Heart left ventricle (tissue), 16 donors: Measurements from ENCODE around the gene SLC7A6. TPM values are rescaled to one million over a fixed set of nuclear protein-coding genes. Genes with fewer than 3 reads are reported as not detected.

Source experiments
- ATAC-seq, 4 donors: fragments of 200-7000 bp; cut with Tn5 transposase; one replicate each; pipeline ENCODE4 v1.9.1; 2020 to 2022; ENCODE audit warnings: moderate library complexity in 4 of 4, mild to moderate bottlenecking in 3 of 4, moderate number of reproducible peaks in 1 of 4
- DNase-seq, 5 donors: peaks; one replicate each; pipeline ENCODE4 v3.0.0-alpha.2; 2020
- H3K27ac ChIP-seq, 12 donors: fragments of 200-600 bp; sonication (generic) in 4 of 12; one replicate each; pipeline versions ENCODE4 v1.5.0 to v1.8.0; 2016 to 2022; ENCODE audit warnings: mild to moderate bottlenecking in 2 of 12
- H3K27me3 ChIP-seq, 9 donors: fragments of 200-600 bp; sonication (generic) in 2 of 9; one replicate each; pipeline versions ENCODE4 v1.5.1 to v1.8.0; 2016 to 2022; ENCODE audit warnings: mild to moderate bottlenecking in 3 of 9
- H3K36me3 ChIP-seq, 9 donors: fragments of 200-600 bp; sonication (generic) in 2 of 9; one replicate each; pipeline versions ENCODE4 v1.5.0 to v1.8.0; 2018 to 2022; ENCODE audit warnings: mild to moderate bottlenecking in 2 of 9
- H3K4me1 ChIP-seq, 12 donors: fragments of 200-600 bp; sonication (generic) in 4 of 12; one replicate each; pipeline versions ENCODE4 v1.5.0 to v1.8.0; 2016 to 2022; ENCODE audit warnings: mild to moderate bottlenecking in 3 of 12
- H3K4me3 ChIP-seq, 12 donors: fragments of 200-600 bp; sonication (generic) in 4 of 12; one replicate each; pipeline versions ENCODE4 v1.5.0 to v1.8.0; 2017 to 2022; ENCODE audit warnings: mild to moderate bottlenecking in 9 of 12, moderate library complexity in 4 of 12
- H3K9me3 ChIP-seq, 12 donors: fragments of 200-600 bp; sonication (generic) in 4 of 12; one replicate each; pipeline versions ENCODE4 v1.5.0 to v1.8.0; 2016 to 2022; ENCODE audit warnings: mild to moderate bottlenecking in 1 of 12
- CTCF ChIP-seq, 12 donors: fragments of 200-600 bp; sonication (generic) in 4 of 12; IDR thresholded peaks; one replicate each; pipeline versions ENCODE4 v1.5.0 to v1.8.0; 2018 to 2022; ENCODE audit warnings: antibody characterized with exemption in 12 of 12, mild to moderate bottlenecking in 5 of 12
- POLR2A ChIP-seq, 2 donors: fragments of 450-650 bp; IDR thresholded peaks; one replicate each; pipeline ENCODE4 v1.6.1; 2017; ENCODE audit warnings: antibody characterized with exemption in 2 of 2, mild to moderate bottlenecking in 2 of 2, moderate library complexity in 2 of 2
- WGBS, 4 donors: extraction: QIAGEN DNeasy Blood & Tissue Kit in 2 of 4; methylation state at CpG; one replicate each; pipeline versions ENCODE4 v1.1.5 to v1.1.7; 2013 to 2018; 5-methylcytosine and 5-hydroxymethylcytosine counted together
- intact Hi-C, 10 donors: fragments of 100-400 bp; cut with DNase I; formaldehyde crosslinking; loops; one replicate each; pipeline versions ENCODE4 v1.11.1 to v1.14.2; 2022
- polyA plus RNA-seq, 2 donors: library from polyadenylated mRNA; stranded (reverse); fragments of 200-250 nt; gene quantifications; one replicate each; pipeline ENCODE4 v1.2.3, GENCODE V29; 2013
- total RNA-seq, 9 donors: library from RNA; depleted of rRNA in 2 of 9; stranded (reverse); fragments of >200 nt in 2 of 9; fragmentation: NEBNext Ultra II Directional in 3 of 9; extraction: Animal tissue kit (Norgen Biotek cat#: 25700) in 3 of 9; gene quantifications; one replicate each; pipeline versions ENCODE4 v1.1.0 to v1.2.4, GENCODE V29; 2016 to 2023
- donor health status: ischemic (EF 13 %, LVEDD 7.1; RV severe dilation, severe dysfunction).
- donor health status: healthy with polysubstance abuse.
- donor health status: DM: no; HTN: yes; CAD: no.
- donor health status: DM: no; HTN: no; CAD: no.
- donor health status: ischemic (EF 25% LVEDD 6.9; RV normal size, moderate dysfunction).
- donor health status: ischemic (EF 25% LVEDD 5.7; RV mildly dilated, moderate dysfunction).
- donor health status: healthy.
- donor health status: DM: yes; HTN: yes; CAD: no.
- donor health status: ischemic (EF 35%, LVEDD 5.7; RV mildly dilated, moderate dysfunction).
- donor health status: nonischemic (EF 11% LVEDD 7.7; RV severe dilation, severe dysfunction).
- donor health status: DM: yes; HTN: yes; CAD: no.
- donor health status: PGD.
- donor health status: ischemic (EF 29% LVEDD 5.4; RV normal size, mild dysfunction).
- donor health status: nonischemic (EF 23%, LVEDD 6.1; RV moderate dilation, normal function).

Gene SLC7A6
- total and polyA plus RNA-seq, 11 donors, result 32.7 to 76.0 (median 45.6) TPM

GRCh38 chr16:68255712-68256111 is 8.6 kb upstream of the SLC7A6 start:
- TF ChIP-seq POLR2A (IDR thresholded peaks at IDR 0.05), result no peak
- TF ChIP-seq CTCF (IDR thresholded peaks at IDR 0.05), result no peak
- H3K4me1 ChIP-seq, result peaks cover 4 to 82% (median 36%) of the 10 kb centered on the region in 12 donors
- 88 to 92% (median 91%) methylated on average over 14 to 18 of the region's 18 CpGs for WGBS, 4 donors

GRCh38 chr16:68257251-68257905 is 6.9 kb upstream of the SLC7A6 start:
- ATAC-seq (peak in 1 of 4 donors; percentile 3), DNase-seq (no peak)
- H3K4me3 ChIP-seq, result no peak overlapping the region
- peaks cover 0 to 89% (median 77%) of the 10 kb centered on the region in 9 donors for H3K36me3 ChIP-seq
- H3K27ac ChIP-seq, result peak overlapping the region in 11 of 12 donors; percentile 63 to 90 (median 70)
- peaks cover 4 to 83% (median 34%) of the 10 kb centered on the region in 12 donors for H3K4me1 ChIP-seq
- TF ChIP-seq POLR2A (IDR thresholded peaks at IDR 0.05) (no peak), CTCF (IDR thresholded peaks at IDR 0.05) (no peak)
- H3K9me3 ChIP-seq, result no peaks in the 10 kb centered on the region
- H3K27me3 ChIP-seq, result no peaks in the 10 kb centered on the region
- intact Hi-C loops, result no loop called here
- WGBS, 4 donors, result 65 to 84% (median 78%) methylated on average over 5 to 6 of the region's 6 CpGs

More at GRCh38 chr16:68255712-68256111, 8.6 kb upstream of the SLC7A6 start:
- Histone ChIP-seq H3K36me3 (peaks cover 0 to 99% (median 80%) of the 10 kb centered on the region in 9 donors), H3K4me3 (no peak overlapping the region), H3K27me3 (no peaks in the 10 kb centered on the region), H3K9me3 (no peaks in the 10 kb centered on the region), H3K27ac (peak overlapping the region in 10 of 12 donors; percentile 0 to 97 (median 79))
- no peak for ATAC-seq
- DNase-seq, result no peak
- intact Hi-C loops, result no loop called here

- Histone ChIP-seq H3K27me3 (no peaks in the 10 kb centered on the region), H3K27ac (peak overlapping the region; percentile 9 to 90 (median 70)), H3K4me1 (peaks cover 0 to 75% (median 27%) of the 10 kb centered on the region in 12 donors), H3K4me3 (no peak overlapping the region), H3K36me3 (peaks cover 0 to 81% (median 71%) of the 10 kb centered on the region in 9 donors), H3K9me3 (no peaks in the 10 kb centered on the region)
- ATAC-seq (peak; percentile 30 to 65 (median 60)), DNase-seq (peak in 1 of 5 donors; percentile 52)
- 63 to 69% (median 66%) methylated on average over 13 of the region's 13 CpGs for WGBS, 4 donors
- TF ChIP-seq CTCF (IDR thresholded peaks at IDR 0.05), result no peak
- TF ChIP-seq POLR2A (IDR thresholded peaks at IDR 0.05), result no peak
- intact Hi-C loops, result no loop called here
These were observed 6.2 kb upstream of the SLC7A6 start for GRCh38 chr16:68257906-68258800.
